HepG2 (cell line): ENCODE data around the gene OVCA2. TPM values are rescaled to one million over a fixed set of nuclear protein-coding genes. Genes with fewer than 3 reads are reported as not detected.

Experiments
- ARHGAP35 ChIP-seq: sonication (generic); formaldehyde crosslinking; IDR thresholded peaks from 2 replicates; pipeline ENCODE4 v1.9.0; 2022; ENCODE audit warnings: mild to moderate bottlenecking, inconsistent platforms, moderate library complexity, missing genetic modification reagents, borderline replicate concordance
- ATF7-NPFF ChIP-seq: sonication (generic); formaldehyde crosslinking; IDR thresholded peaks from 2 replicates; pipeline ENCODE4 v1.8.1; 2023; ENCODE audit warnings: mild to moderate bottlenecking, low read depth, missing genetic modification reagents, moderate library complexity
- CREBL2 ChIP-seq: sonication (generic); formaldehyde crosslinking; IDR thresholded peaks from 2 replicates; pipeline ENCODE4 v1.8.1; 2023; ENCODE audit warnings: missing genetic modification reagents, mild to moderate bottlenecking, borderline replicate concordance
- FOXA3 ChIP-seq: IDR thresholded peaks from 2 replicates; pipeline ENCODE4 v1.6.1; 2016; ENCODE audit warnings: missing genetic modification reagents, missing compliant biosample characterization
- GZF1 ChIP-seq: sonication (generic); formaldehyde crosslinking; IDR thresholded peaks from 2 replicates; pipeline ENCODE4 v1.5.1; 2020; ENCODE audit warnings: mild to moderate bottlenecking, missing genetic modification reagents
- IRF2 ChIP-seq: IDR thresholded peaks from 2 replicates; pipeline ENCODE4 v1.6.1; 2018; ENCODE audit warnings: missing genetic modification reagents, missing compliant biosample characterization
- MED13 ChIP-seq: sonication (generic); formaldehyde crosslinking; IDR thresholded peaks from 2 replicates; pipeline ENCODE4 v1.5.0; 2020; ENCODE audit warnings: missing genetic modification reagents
- NCOR1 ChIP-seq: fragments of 200-600 bp; sonication (generic); IDR thresholded peaks from 2 replicates; pipeline ENCODE4 v1.7.0; 2017; ENCODE audit warnings: antibody characterized with exemption, low read length, borderline replicate concordance
- NFIB ChIP-seq: sonication (generic); formaldehyde crosslinking; IDR thresholded peaks from 2 replicates; pipeline ENCODE4 v1.9.0; 2021; ENCODE audit warnings: missing genetic modification reagents, mild to moderate bottlenecking, borderline replicate concordance
- ONECUT2 ChIP-seq: sonication (generic); formaldehyde crosslinking; IDR thresholded peaks from 2 replicates; pipeline ENCODE4 v1.4.0; 2020; ENCODE audit warnings: missing genetic modification reagents
- PBX2 ChIP-seq: IDR thresholded peaks from 2 replicates; pipeline ENCODE4 v1.6.1; 2016; ENCODE audit warnings: control low read depth
- SAP130 ChIP-seq: IDR thresholded peaks from 2 replicates; pipeline ENCODE4 v1.6.1; 2016; ENCODE audit warnings: low read depth
- SCMH1 ChIP-seq: sonication (generic); formaldehyde crosslinking; IDR thresholded peaks from 2 replicates; pipeline ENCODE4 v1.9.0; 2021; ENCODE audit warnings: missing genetic modification reagents, mild to moderate bottlenecking, borderline replicate concordance
- SIN3A ChIP-seq: IDR thresholded peaks from 2 replicates; pipeline ENCODE4 v1.6.1; 2011; ENCODE audit warnings: low read depth, mild to moderate bottlenecking, control low read depth, low read length, borderline replicate concordance
- SOX13 ChIP-seq, 3 experiments: fragments of 450-650 bp in 1 of 3; sonication (generic) in 1 of 3; formaldehyde crosslinking in 1 of 3; IDR thresholded peaks in 2 of 3; conservative IDR thresholded peaks in 1 of 3; 2 replicates each; pipeline versions ENCODE4 v1.5.0 to v1.6.1; 2016 to 2020; ENCODE audit warnings: antibody characterized with exemption in 1 of 3, mild to moderate bottlenecking in 1 of 3, missing compliant biosample characterization in 1 of 3, missing genetic modification reagents in 1 of 3, moderate library complexity in 1 of 3
- XRCC5 ChIP-seq: fragments of 200-400 bp; formaldehyde crosslinking; optimal IDR thresholded peaks from 2 replicates; pipeline ENCODE3; 2017; ENCODE audit warnings: mild to moderate bottlenecking, low read length
- ZNF530 ChIP-seq: sonication (generic); formaldehyde crosslinking; IDR thresholded peaks from 2 replicates; pipeline ENCODE4 v1.5.0; 2020; ENCODE audit warnings: low read depth, mild to moderate bottlenecking, missing genetic modification reagents
- ZNF562 ChIP-seq: sonication (generic); formaldehyde crosslinking; IDR thresholded peaks from 2 replicates; pipeline ENCODE4 v1.8.0; 2022; ENCODE audit warnings: missing genetic modification reagents, borderline replicate concordance
- ZNF574 ChIP-seq: sonication (generic); formaldehyde crosslinking; IDR thresholded peaks from 2 replicates; pipeline ENCODE4 v1.4.0; 2020; ENCODE audit warnings: missing genetic modification reagents
- ZSCAN30 ChIP-seq: sonication (generic); formaldehyde crosslinking; IDR thresholded peaks from 2 replicates; pipeline ENCODE4 v1.5.0; 2020; ENCODE audit warnings: mild to moderate bottlenecking, missing genetic modification reagents
- polyA plus RNA-seq, 8 experiments: library from polyadenylated mRNA; depleted of rRNA in 3 of 8; stranded (reverse) in 7 of 8; unstranded in 1 of 8; fragments of >200 nt; fragmentation: Illumina TruSeq in 4 of 8; extraction: Trizol in 4 of 8; gene quantifications; 2 replicates each; pipeline versions ENCODE4 v1.2.1 to v1.2.3, GENCODE V29; 2011 to 2016; ENCODE audit warnings: low read depth in 4 of 8, missing spikeins in 1 of 8, mixed read lengths in 1 of 8; ENCODE audit not compliant: insufficient read depth in 1 of 8
- total RNA-seq, 5 experiments: library from RNA; depleted of rRNA; stranded (reverse); fragments of >200 nt; fragmentation: Illumina TruSeq; extraction: Trizol; gene quantifications; 2 replicates each; pipeline ENCODE4 v1.2.3, GENCODE V29; 2016; ENCODE audit warnings: low read depth in 1 of 5
- TF ChIP-seq, protein P1 (sequence below): sonication (generic); formaldehyde crosslinking; IDR thresholded peaks from 2 replicates; pipeline ENCODE4 v1.8.0; 2022; ENCODE audit warnings: mild to moderate bottlenecking, missing genetic modification reagents, moderate library complexity
- TF ChIP-seq, protein P2 (sequence below): IDR thresholded peaks from 2 replicates; pipeline ENCODE4 v1.6.1; 2016; ENCODE audit warnings: missing biosample characterization, missing genetic modification reagents, low read depth

OVCA2 gene
- total and polyA plus RNA-seq, 2 of the 13 experiments (the other 11 are each of a cell fraction or from before 2014, with no cell fraction given), result 23.7 to 28.2 TPM

GRCh38 chr17:1997289-1997926 lies 44.4 kb upstream of the OVCA2 start (continued):
- TF ChIP-seq CREBL2 (CRISPR knock-in tag) (no peak), MED13 (CRISPR knock-in tag) (no peak), SAP130 (CRISPR knock-in tag) (peak; percentile 29; the same call in 1 of the 2 replicates), ZSCAN30 (CRISPR knock-in tag) (no peak), ARHGAP35 (CRISPR knock-in tag) (no peak), NCOR1 (0 out of 2 replicates have a peak, but pooled peaks have one; percentile 13), ZNF574 (CRISPR knock-in tag) (no peak), FOXA3 (CRISPR knock-in tag) (peak; percentile 31; the same call in 1 of the 2 replicates), ATF7-NPFF (no peak), SOX13 (IDR thresholded peaks at IDR 0.05) (no peak), SOX13 (CRISPR knock-in tag; conservative IDR thresholded peaks at IDR 0.05 in 1 of 2, IDR thresholded peaks at IDR 0.05 in 1 of 2) (no peak), IRF2 (no peak), PBX2 (CRISPR knock-in tag) (no peak), ZNF562 (CRISPR knock-in tag) (no peak), SCMH1 (CRISPR knock-in tag) (no peak), XRCC5 (peak; percentile 22), SIN3A (0 out of 2 replicates have a peak, but pooled peaks have one; percentile 35), ONECUT2 (CRISPR knock-in tag) (no peak), NFIB (CRISPR knock-in tag) (no peak), ZNF530 (CRISPR knock-in tag) (no peak), GZF1 (CRISPR knock-in tag) (no peak)
- TF ChIP-seq, protein P1, sequence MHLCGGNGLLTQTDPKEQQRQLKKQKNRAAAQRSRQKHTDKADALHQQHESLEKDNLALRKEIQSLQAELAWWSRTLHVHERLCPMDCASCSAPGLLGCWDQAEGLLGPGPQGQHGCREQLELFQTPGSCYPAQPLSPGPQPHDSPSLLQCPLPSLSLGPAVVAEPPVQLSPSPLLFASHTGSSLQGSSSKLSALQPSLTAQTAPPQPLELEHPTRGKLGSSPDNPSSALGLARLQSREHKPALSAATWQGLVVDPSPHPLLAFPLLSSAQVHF, result no peak
- TF ChIP-seq, protein P2, sequence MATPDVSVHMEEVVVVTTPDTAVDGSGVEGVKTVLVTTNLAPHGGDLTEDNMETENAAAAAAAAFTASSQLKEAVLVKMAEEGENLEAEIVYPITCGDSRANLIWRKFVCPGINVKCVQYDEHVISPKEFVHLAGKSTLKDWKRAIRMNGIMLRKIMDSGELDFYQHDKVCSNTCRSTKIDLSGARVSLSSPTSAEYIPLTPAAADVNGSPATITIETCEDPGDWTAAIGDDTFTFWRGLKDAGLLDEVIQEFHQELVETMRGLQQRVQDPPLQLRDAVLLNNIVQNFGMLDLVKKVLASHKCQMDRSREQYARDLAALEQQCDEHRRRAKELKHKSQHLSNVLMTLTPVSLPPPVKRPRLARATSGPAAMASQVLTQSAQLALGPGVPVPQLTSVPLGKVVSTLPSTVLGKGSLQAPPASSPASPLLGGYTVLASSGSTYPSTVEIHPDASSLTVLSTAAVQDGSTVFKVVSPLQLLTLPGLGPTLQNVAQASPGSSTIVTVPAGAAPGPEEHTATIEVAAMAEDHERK (CRISPR knock-in tag), result no peak
